Neural cell (in vitro differentiated cells): ENCODE results near the gene SLC2A13. TPM values are rescaled to one million over a fixed set of nuclear protein-coding genes. Genes with fewer than 3 reads are reported as not detected.

ENCODE experiments used
- H2AFZ ChIP-seq: fragments of 200-600, 300-800 bp; sonication (generic), shearing (Covaris generic); 2 replicates; pipeline ENCODE4 v1.6.0; 2014; ENCODE audit warnings: low read depth, mild to moderate bottlenecking, antibody characterized with exemption, low read length, moderate library complexity
- H3F3A ChIP-seq: fragments of 200-600 bp; shearing (Covaris generic); 2 replicates; pipeline ENCODE4 v1.6.1; 2016; ENCODE audit warnings: mild to moderate bottlenecking, moderate library complexity, mixed read lengths, antibody characterized with exemption, low read length; ENCODE audit not compliant: insufficient read depth, poor library complexity, severe bottlenecking
- H3K27ac ChIP-seq: fragments of 200-600, 300-800 bp; sonication (generic), shearing (Covaris generic); 2 replicates; pipeline ENCODE4 v1.5.1; 2014; ENCODE audit warnings: mild to moderate bottlenecking, low read length, moderate library complexity
- H3K27me3 ChIP-seq: fragments of 300-800, 200-600 bp; sonication (generic), shearing (Covaris generic); 2 replicates; pipeline ENCODE4 v1.6.0; 2014; ENCODE audit warnings: mild to moderate bottlenecking, low read depth, low read length, moderate library complexity; ENCODE audit not compliant: insufficient read depth
- H3K36me3 ChIP-seq: fragments of 300-800, 200-600 bp; sonication (generic), shearing (Covaris generic); 2 replicates; pipeline ENCODE4 v1.5.1; 2014; ENCODE audit warnings: mild to moderate bottlenecking, antibody characterized with exemption, low read length, moderate library complexity; ENCODE audit not compliant: insufficient read depth
- H3K4me2 ChIP-seq: fragments of 300-800, 200-600 bp; sonication (generic), shearing (Covaris generic); 2 replicates; pipeline ENCODE4 v1.6.0; 2014; ENCODE audit warnings: mild to moderate bottlenecking, low read length
- H3K4me3 ChIP-seq: fragments of 300-800, 200-600 bp; sonication (generic), shearing (Covaris generic); 2 replicates; pipeline ENCODE4 v1.5.1; 2014; ENCODE audit warnings: mild to moderate bottlenecking, low read length, moderate library complexity
- H3K79me2 ChIP-seq: fragments of 200-600 bp; shearing (Covaris generic); replicated peaks from 2 replicates; pipeline ENCODE4 v1.6.0; 2014; ENCODE audit warnings: mild to moderate bottlenecking, low read length, moderate library complexity; ENCODE audit not compliant: insufficient read depth
- H3K9ac ChIP-seq: fragments of 300-800, 200-600 bp; sonication (generic), shearing (Covaris generic); 2 replicates; pipeline ENCODE4 v1.6.1; 2016; ENCODE audit warnings: mild to moderate bottlenecking, low read length, mixed read lengths
- H3K9me2 ChIP-seq: fragments of 200-600 bp; shearing (Covaris generic); 2 replicates; pipeline ENCODE4 v1.6.1; 2016; ENCODE audit warnings: mild to moderate bottlenecking, low read length, mixed read lengths; ENCODE audit not compliant: insufficient read depth
- H3K9me3 ChIP-seq: fragments of 200-600, 300-800 bp; sonication (generic), shearing (Covaris generic); 2 replicates; pipeline ENCODE4 v1.6.1; 2016; ENCODE audit warnings: mild to moderate bottlenecking, mixed run types, low read length, moderate library complexity, mixed read lengths
- H4K20me1 ChIP-seq: fragments of 200-600 bp; shearing (Covaris generic); 2 replicates; pipeline ENCODE4 v1.6.1; 2016; ENCODE audit warnings: mild to moderate bottlenecking, mixed run types; ENCODE audit not compliant: insufficient read depth
- EP300 ChIP-seq: fragments of 450-650 bp; conservative IDR thresholded peaks from 2 replicates; pipeline ENCODE4 v1.6.1; 2014; ENCODE audit warnings: antibody characterized with exemption, mild to moderate bottlenecking, moderate library complexity; ENCODE audit not compliant: poor library complexity, severe bottlenecking
- EZH2 ChIP-seq: fragments of 200-600, 300-800 bp; shearing (Covaris generic), sonication (generic); IDR thresholded peaks from 2 replicates; pipeline ENCODE4 v1.6.1; 2014; ENCODE audit warnings: antibody characterized with exemption, low read length, borderline replicate concordance, mild to moderate bottlenecking; ENCODE audit not compliant: insufficient read depth, poor library complexity, severe bottlenecking
- MXI1 ChIP-seq: fragments of 450-650 bp; conservative IDR thresholded peaks from 2 replicates; pipeline ENCODE4 v1.6.1; 2014; ENCODE audit warnings: antibody characterized with exemption, mild to moderate bottlenecking; ENCODE audit not compliant: poor library complexity, severe bottlenecking
- POLR2AphosphoS5 ChIP-seq: IDR thresholded peaks from 2 replicates; pipeline ENCODE4 v1.6.1; 2012
- RAD21 ChIP-seq: fragments of 450-650 bp; conservative IDR thresholded peaks from 2 replicates; pipeline ENCODE4 v1.6.1; 2014; ENCODE audit warnings: antibody characterized with exemption, mild to moderate bottlenecking, moderate library complexity
- SMC3 ChIP-seq: fragments of 450-650 bp; conservative IDR thresholded peaks from 2 replicates; pipeline ENCODE4 v1.6.1; 2014; ENCODE audit warnings: antibody characterized with exemption, mild to moderate bottlenecking, moderate library complexity; ENCODE audit not compliant: poor library complexity
- TAF1 ChIP-seq: IDR thresholded peaks from 2 replicates; pipeline ENCODE4 v1.6.1; 2012; ENCODE audit warnings: low read depth
- polyA plus RNA-seq: library from polyadenylated mRNA; depleted of rRNA; stranded (reverse); fragments of >200 nt; gene quantifications from 2 replicates; pipeline ENCODE4 v1.2.3, GENCODE V29; 2014
- TF ChIP-seq, protein P1 (sequence below): fragments of 450-650 bp; IDR thresholded peaks from 2 replicates; pipeline ENCODE4 v1.5.1; 2014; ENCODE audit warnings: antibody characterized with exemption, mild to moderate bottlenecking, moderate library complexity; ENCODE audit not compliant: poor library complexity, severe bottlenecking
- TF ChIP-seq, protein P2 (sequence below): IDR thresholded peaks from 2 replicates; pipeline ENCODE4 v1.6.1; 2012; ENCODE audit warnings: borderline replicate concordance

Gene SLC2A13
- polyA plus RNA-seq, 1 donor from 2014 or later, result 10.7 TPM

DNA sequence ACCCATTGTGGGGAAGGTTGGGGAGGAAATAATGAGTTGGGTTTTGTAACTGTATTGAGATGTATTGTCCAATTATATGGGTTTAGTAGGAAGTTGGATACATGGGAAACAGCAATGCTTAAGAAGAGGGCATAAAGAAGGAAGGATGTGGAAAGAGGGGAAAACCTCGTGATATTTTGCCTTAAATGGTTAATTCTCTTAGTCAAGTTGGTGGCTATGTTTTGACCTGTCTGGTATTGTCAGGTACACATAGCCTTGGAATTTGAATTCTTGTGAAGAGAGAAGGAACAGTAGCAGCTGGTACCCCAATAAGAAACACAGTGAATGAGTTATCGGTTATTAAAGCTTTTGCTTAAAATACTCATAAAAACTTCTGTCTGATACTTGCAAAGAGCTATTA lies 32.6 kb upstream of the SLC2A13 start:
- Histone ChIP-seq H4K20me1 (no peaks in the 10 kb centered on the region), H3K4me3 (no peak overlapping the region), H3K79me2 (no peaks in the 10 kb centered on the region), H3K9ac (no peak overlapping the region), H3K9me2 (no peaks in the 10 kb centered on the region), H3F3A (no peaks in the 10 kb centered on the region), H3K36me3 (no peaks in the 10 kb centered on the region), H3K9me3 (no peaks in the 10 kb centered on the region), H3K4me2 (no peak overlapping the region), H3K27ac (no peak overlapping the region), H2AFZ (no peak overlapping the region), H3K27me3 (no peaks in the 10 kb centered on the region)
- TF ChIP-seq, protein P1, sequence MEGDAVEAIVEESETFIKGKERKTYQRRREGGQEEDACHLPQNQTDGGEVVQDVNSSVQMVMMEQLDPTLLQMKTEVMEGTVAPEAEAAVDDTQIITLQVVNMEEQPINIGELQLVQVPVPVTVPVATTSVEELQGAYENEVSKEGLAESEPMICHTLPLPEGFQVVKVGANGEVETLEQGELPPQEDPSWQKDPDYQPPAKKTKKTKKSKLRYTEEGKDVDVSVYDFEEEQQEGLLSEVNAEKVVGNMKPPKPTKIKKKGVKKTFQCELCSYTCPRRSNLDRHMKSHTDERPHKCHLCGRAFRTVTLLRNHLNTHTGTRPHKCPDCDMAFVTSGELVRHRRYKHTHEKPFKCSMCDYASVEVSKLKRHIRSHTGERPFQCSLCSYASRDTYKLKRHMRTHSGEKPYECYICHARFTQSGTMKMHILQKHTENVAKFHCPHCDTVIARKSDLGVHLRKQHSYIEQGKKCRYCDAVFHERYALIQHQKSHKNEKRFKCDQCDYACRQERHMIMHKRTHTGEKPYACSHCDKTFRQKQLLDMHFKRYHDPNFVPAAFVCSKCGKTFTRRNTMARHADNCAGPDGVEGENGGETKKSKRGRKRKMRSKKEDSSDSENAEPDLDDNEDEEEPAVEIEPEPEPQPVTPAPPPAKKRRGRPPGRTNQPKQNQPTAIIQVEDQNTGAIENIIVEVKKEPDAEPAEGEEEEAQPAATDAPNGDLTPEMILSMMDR, result no peak
- no peak for TF ChIP-seq TAF1
- no peak for TF ChIP-seq EP300
- TF ChIP-seq POLR2AphosphoS5, result no peak

DNA sequence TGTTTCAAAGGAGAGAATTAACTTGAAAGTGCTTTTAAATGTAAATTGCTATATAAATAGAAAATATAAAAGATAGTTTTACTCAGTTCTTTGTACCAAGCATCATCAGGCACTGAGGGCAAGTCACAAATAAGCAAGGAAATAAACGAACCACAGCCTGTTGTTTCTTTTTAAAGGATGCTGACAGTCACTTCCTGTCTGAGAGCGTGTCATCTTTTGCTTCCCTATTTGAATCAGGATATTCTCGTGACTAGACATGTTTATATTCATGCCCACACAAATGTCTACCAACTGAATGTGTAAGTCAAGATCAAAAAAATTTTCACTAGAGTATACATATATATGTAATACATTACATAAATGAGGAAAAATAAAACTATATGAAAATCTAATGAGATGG lies 31.4 kb upstream of the SLC2A13 start:
- no peaks in the 10 kb centered on the region for H3F3A ChIP-seq
- H3K4me3 ChIP-seq, result no peak overlapping the region
- no peaks in the 10 kb centered on the region for H3K9me2 ChIP-seq
- no peaks in the 10 kb centered on the region for H4K20me1 ChIP-seq
- no peak overlapping the region for H3K27ac ChIP-seq
- no peak overlapping the region for H3K4me2 ChIP-seq
- H3K27me3 ChIP-seq, result no peaks in the 10 kb centered on the region
- no peaks in the 10 kb centered on the region for H3K36me3 ChIP-seq
- H3K79me2 ChIP-seq, result no peaks in the 10 kb centered on the region
- H3K9ac ChIP-seq, result no peak overlapping the region
- TF ChIP-seq EZH2, result no peak
- TF ChIP-seq RAD21, result no peak
- TF ChIP-seq, protein P1, result no peak
- TF ChIP-seq SMC3, result no peak
- TF ChIP-seq EP300, result no peak
- no peak for TF ChIP-seq MXI1
- TF ChIP-seq TAF1, result no peak
- TF ChIP-seq POLR2AphosphoS5, result no peak
- TF ChIP-seq, protein P2, sequence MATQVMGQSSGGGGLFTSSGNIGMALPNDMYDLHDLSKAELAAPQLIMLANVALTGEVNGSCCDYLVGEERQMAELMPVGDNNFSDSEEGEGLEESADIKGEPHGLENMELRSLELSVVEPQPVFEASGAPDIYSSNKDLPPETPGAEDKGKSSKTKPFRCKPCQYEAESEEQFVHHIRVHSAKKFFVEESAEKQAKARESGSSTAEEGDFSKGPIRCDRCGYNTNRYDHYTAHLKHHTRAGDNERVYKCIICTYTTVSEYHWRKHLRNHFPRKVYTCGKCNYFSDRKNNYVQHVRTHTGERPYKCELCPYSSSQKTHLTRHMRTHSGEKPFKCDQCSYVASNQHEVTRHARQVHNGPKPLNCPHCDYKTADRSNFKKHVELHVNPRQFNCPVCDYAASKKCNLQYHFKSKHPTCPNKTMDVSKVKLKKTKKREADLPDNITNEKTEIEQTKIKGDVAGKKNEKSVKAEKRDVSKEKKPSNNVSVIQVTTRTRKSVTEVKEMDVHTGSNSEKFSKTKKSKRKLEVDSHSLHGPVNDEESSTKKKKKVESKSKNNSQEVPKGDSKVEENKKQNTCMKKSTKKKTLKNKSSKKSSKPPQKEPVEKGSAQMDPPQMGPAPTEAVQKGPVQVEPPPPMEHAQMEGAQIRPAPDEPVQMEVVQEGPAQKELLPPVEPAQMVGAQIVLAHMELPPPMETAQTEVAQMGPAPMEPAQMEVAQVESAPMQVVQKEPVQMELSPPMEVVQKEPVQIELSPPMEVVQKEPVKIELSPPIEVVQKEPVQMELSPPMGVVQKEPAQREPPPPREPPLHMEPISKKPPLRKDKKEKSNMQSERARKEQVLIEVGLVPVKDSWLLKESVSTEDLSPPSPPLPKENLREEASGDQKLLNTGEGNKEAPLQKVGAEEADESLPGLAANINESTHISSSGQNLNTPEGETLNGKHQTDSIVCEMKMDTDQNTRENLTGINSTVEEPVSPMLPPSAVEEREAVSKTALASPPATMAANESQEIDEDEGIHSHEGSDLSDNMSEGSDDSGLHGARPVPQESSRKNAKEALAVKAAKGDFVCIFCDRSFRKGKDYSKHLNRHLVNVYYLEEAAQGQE, result no peak
- no peaks in the 10 kb centered on the region for H3K9me3 ChIP-seq
- H2AFZ ChIP-seq, result no peak overlapping the region
